HCT116 (cell line): ENCODE data around the gene CFI. TPM values are rescaled to one million over a fixed set of nuclear protein-coding genes. Genes with fewer than 3 reads are reported as not detected.

ENCODE experiments used
- ATAC-seq: fragments of 200-7000 bp; cut with Tn5 transposase; 2 replicates; pipeline ENCODE4 v1.9.1; 2020; ENCODE audit warnings: mild to moderate bottlenecking, moderate library complexity
- BruUV-seq: library from RNA; stranded (reverse); fragments of 400-500 nt; replicated peaks from 2 replicates; lab custom pipeline; 2021; lab: Mats Ljungman, UMichigan
- CTCF ChIA-PET: fragments of 300-600 bp; sonication (Branson Sonifier 250); formaldehyde crosslinking; loops from one replicate; lab custom pipeline; 2021; ENCODE audit warnings: antibody characterized with exemption; lab: Charles Lee
- POLR2A ChIA-PET: fragments of 300-600, 350-600 bp; sonication (Branson Sonifier 250); formaldehyde crosslinking; loops from one replicate; lab custom pipeline; 2021; ENCODE audit warnings: antibody characterized with exemption; lab: Charles Lee
- RAD21 ChIA-PET, 2 experiments: fragments of 300-600 bp; sonication (Branson Sonifier 250); formaldehyde crosslinking; loops; one replicate each; lab custom pipeline; 2023; ENCODE audit warnings: low total read pairs in 2 of 2; ENCODE audit not compliant: uncharacterized antibody in 2 of 2, unreplicated experiment in 2 of 2, low non-redundant PET in 1 of 2; lab: Charles Lee
- DNase-seq: peaks from one replicate; pipeline ENCODE4 v3.0.0-alpha.2; 2010; ENCODE audit warnings: low read depth, low spot score
- H2AFZ ChIP-seq: fragments of 200-600 bp; shearing (Covaris generic), sonication (generic); 2 replicates; pipeline ENCODE4 v1.6.1; 2017; ENCODE audit warnings: low read depth, mixed run types, mixed read lengths, antibody characterized with exemption, low read length; ENCODE audit not compliant: poor library complexity, severe bottlenecking
- H3K27ac ChIP-seq: 2 replicates; pipeline ENCODE4 v1.5.1; 2012; ENCODE audit warnings: low read depth, low read length
- H3K27me3 ChIP-seq: fragments of 200-600 bp; sonication (generic); 2 replicates; pipeline ENCODE4 v1.6.1; 2016; ENCODE audit warnings: mixed run types, low read length, mixed read lengths; ENCODE audit not compliant: insufficient read depth
- H3K36me3 ChIP-seq, 2 experiments: fragments of 200-500 bp in 1 of 2; fragments of 200-600 bp in 1 of 2; sonication (Bioruptor generic) in 1 of 2; sonication (generic) in 1 of 2; 2 replicates each; pipeline versions ENCODE4 v1.5.1 to v1.6.1; 2014 to 2016; ENCODE audit warnings: low read length in 2 of 2, inconsistent platforms in 1 of 2, mixed read lengths in 1 of 2, mixed run types in 1 of 2; ENCODE audit not compliant: insufficient read depth in 2 of 2, control insufficient read depth in 1 of 2
- H3K4me1 ChIP-seq, 2 experiments: fragments of 200-600 bp in 1 of 2; sonication (generic) in 1 of 2; 2 replicates each; pipeline versions ENCODE4 v1.5.1 to v1.6.1; 2012 to 2017; ENCODE audit warnings: low read length in 2 of 2, inconsistent platforms in 1 of 2, mild to moderate bottlenecking in 1 of 2, mixed read lengths in 1 of 2, mixed run types in 1 of 2, moderate library complexity in 1 of 2; ENCODE audit not compliant: insufficient read depth in 2 of 2, control insufficient read depth in 1 of 2
- H3K4me2 ChIP-seq: fragments of 200-600 bp; sonication (generic); 2 replicates; pipeline ENCODE4 v1.6.1; 2017; ENCODE audit warnings: mixed run types, low read length, mixed read lengths
- H3K4me3 ChIP-seq, 2 experiments: fragments of 200-600 bp in 1 of 2; sonication (generic) in 1 of 2; replicated peaks in 1 of 2; 2 replicates each; pipeline ENCODE4 v1.5.1; 2011 to 2016; ENCODE audit warnings: low read length in 2 of 2, control low read depth in 1 of 2, low read depth in 1 of 2, mild to moderate bottlenecking in 1 of 2, mixed read lengths in 1 of 2, mixed run types in 1 of 2
- H3K79me2 ChIP-seq: fragments of 200-600 bp; sonication (generic); 2 replicates; pipeline ENCODE4 v1.6.1; 2017; ENCODE audit warnings: mild to moderate bottlenecking, mixed run types, low read length, moderate library complexity, mixed read lengths; ENCODE audit not compliant: insufficient read depth
- H3K9ac ChIP-seq: fragments of 200-600 bp; sonication (generic); 2 replicates; pipeline ENCODE4 v1.6.1; 2016; ENCODE audit warnings: low read length, mixed read lengths
- H3K9me2 ChIP-seq: fragments of 200-600 bp; sonication (generic), shearing (Covaris generic); 2 replicates; pipeline ENCODE4 v1.6.1; 2017; ENCODE audit warnings: mixed run types, mild to moderate bottlenecking, moderate library complexity; ENCODE audit not compliant: insufficient read depth
- H3K9me3 ChIP-seq, 2 experiments: fragments of 200-500 bp in 1 of 2; fragments of 200-600 bp in 1 of 2; sonication (Bioruptor generic) in 1 of 2; sonication (generic) in 1 of 2; 2 replicates each; pipeline ENCODE4 v1.6.1; 2014 to 2017; ENCODE audit warnings: low read length in 2 of 2, mixed read lengths in 2 of 2, inconsistent platforms in 1 of 2, low read depth in 1 of 2, mild to moderate bottlenecking in 1 of 2, mixed run types in 1 of 2, moderate library complexity in 1 of 2; ENCODE audit not compliant: control insufficient read depth in 1 of 2, insufficient read depth in 1 of 2
- H4K20me1 ChIP-seq: fragments of 200-600 bp; sonication (generic), shearing (Covaris generic); 2 replicates; pipeline ENCODE4 v1.6.1; 2017; ENCODE audit warnings: mixed run types, mild to moderate bottlenecking, moderate library complexity; ENCODE audit not compliant: insufficient read depth
- CEBPB ChIP-seq: IDR thresholded peaks from 2 replicates; pipeline ENCODE4 v1.6.1; 2012; ENCODE audit warnings: low read depth
- EGR1 ChIP-seq: IDR thresholded peaks from 2 replicates; pipeline ENCODE4 v1.6.1; 2012; ENCODE audit warnings: low read depth
- ELF1 ChIP-seq: IDR thresholded peaks from 2 replicates; pipeline ENCODE4 v1.6.1; 2012; ENCODE audit warnings: low read depth, borderline replicate concordance
- EZH2 ChIP-seq: fragments of 200-600 bp; sonication (generic); IDR thresholded peaks from 2 replicates; pipeline ENCODE4 v1.6.1; 2017; ENCODE audit warnings: antibody characterized with exemption, mixed run types
- FOSL1 ChIP-seq: IDR thresholded peaks from 2 replicates; pipeline ENCODE4 v1.6.1; 2012; ENCODE audit warnings: low read depth
- SP1 ChIP-seq: IDR thresholded peaks from 2 replicates; pipeline ENCODE4 v1.6.1; 2012; ENCODE audit warnings: low read depth
- SRF ChIP-seq: IDR thresholded peaks from 2 replicates; pipeline ENCODE4 v1.6.1; 2012; ENCODE audit warnings: low read depth
- TCF7L2 ChIP-seq: IDR thresholded peaks from 2 replicates; pipeline ENCODE4 v1.7.0; 2011; ENCODE audit warnings: borderline replicate concordance, inconsistent platforms; ENCODE audit not compliant: insufficient read depth, insufficient read length; ENCODE audit errors: extremely low read depth
- intact Hi-C: fragments of 100-400 bp; cut with micrococcal nuclease; formaldehyde crosslinking; loops from 2 replicates; pipeline ENCODE4 v1.10.0; 2022
- total RNA-seq: library from RNA; stranded (reverse); gene quantifications from one replicate; pipeline ENCODE4 v1.2.1, GENCODE V29; 2021; ENCODE audit not compliant: unreplicated experiment
- TF ChIP-seq, protein P1 (sequence below): IDR thresholded peaks from 2 replicates; pipeline ENCODE4 v1.6.1; 2012; ENCODE audit warnings: low read depth
- TF ChIP-seq, protein P2 (sequence below): IDR thresholded peaks from 2 replicates; pipeline ENCODE4 v1.6.1; 2012

CFI gene
- total RNA-seq, 1 experiment from 2014 or later = 0.84 TPM

DNA sequence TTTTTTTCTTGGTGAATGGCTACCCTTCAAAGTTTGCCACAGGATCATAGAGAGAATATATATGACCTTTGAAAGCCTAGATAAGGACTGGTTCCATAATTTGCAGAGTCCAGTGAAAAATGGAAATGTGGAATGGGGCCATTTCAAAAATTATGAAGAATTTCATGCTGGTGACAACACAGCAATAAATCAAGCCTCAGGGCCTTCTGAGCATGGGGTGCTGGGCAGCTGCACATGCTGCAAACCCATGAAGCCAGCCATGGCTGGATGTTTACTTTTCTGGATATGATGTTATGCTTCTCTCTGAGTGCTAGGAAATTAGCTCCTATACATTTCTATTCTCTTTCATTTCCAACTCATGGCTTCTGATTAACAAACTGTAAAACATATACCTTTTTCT lies 56.0 kb downstream of the CFI start:
- TF ChIP-seq EGR1 (no peak), SP1 (no peak), CEBPB (no peak), TCF7L2 (no peak), FOSL1 (no peak), SRF (no peak), EZH2 (no peak), ELF1 (no peak)
- TF ChIP-seq, protein P1, sequence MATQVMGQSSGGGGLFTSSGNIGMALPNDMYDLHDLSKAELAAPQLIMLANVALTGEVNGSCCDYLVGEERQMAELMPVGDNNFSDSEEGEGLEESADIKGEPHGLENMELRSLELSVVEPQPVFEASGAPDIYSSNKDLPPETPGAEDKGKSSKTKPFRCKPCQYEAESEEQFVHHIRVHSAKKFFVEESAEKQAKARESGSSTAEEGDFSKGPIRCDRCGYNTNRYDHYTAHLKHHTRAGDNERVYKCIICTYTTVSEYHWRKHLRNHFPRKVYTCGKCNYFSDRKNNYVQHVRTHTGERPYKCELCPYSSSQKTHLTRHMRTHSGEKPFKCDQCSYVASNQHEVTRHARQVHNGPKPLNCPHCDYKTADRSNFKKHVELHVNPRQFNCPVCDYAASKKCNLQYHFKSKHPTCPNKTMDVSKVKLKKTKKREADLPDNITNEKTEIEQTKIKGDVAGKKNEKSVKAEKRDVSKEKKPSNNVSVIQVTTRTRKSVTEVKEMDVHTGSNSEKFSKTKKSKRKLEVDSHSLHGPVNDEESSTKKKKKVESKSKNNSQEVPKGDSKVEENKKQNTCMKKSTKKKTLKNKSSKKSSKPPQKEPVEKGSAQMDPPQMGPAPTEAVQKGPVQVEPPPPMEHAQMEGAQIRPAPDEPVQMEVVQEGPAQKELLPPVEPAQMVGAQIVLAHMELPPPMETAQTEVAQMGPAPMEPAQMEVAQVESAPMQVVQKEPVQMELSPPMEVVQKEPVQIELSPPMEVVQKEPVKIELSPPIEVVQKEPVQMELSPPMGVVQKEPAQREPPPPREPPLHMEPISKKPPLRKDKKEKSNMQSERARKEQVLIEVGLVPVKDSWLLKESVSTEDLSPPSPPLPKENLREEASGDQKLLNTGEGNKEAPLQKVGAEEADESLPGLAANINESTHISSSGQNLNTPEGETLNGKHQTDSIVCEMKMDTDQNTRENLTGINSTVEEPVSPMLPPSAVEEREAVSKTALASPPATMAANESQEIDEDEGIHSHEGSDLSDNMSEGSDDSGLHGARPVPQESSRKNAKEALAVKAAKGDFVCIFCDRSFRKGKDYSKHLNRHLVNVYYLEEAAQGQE = no peak
- TF ChIP-seq, protein P2, sequence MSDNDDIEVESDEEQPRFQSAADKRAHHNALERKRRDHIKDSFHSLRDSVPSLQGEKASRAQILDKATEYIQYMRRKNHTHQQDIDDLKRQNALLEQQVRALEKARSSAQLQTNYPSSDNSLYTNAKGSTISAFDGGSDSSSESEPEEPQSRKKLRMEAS = no peak
- TF ChIP-seq, all 23 proteins: peak for 0
- H3K9ac ChIP-seq = no peak overlapping the region
- H3K79me2 ChIP-seq = no peaks in the 10 kb centered on the region
- intact Hi-C loops = no loop called here
- H3K27me3 ChIP-seq = no peaks in the 10 kb centered on the region
- no peaks in the 10 kb centered on the region for H3K9me2 ChIP-seq
- no peaks in the 10 kb centered on the region for H4K20me1 ChIP-seq
- BruUV-seq = no TSS peak
- H3K9me3 ChIP-seq = no peaks in the 10 kb centered on the region
- no peak overlapping the region for H3K4me2 ChIP-seq
- ChIA-PET RAD21 (no interaction called here), CTCF (no interaction called here), POLR2A (no interaction called here)
- H3K4me3 ChIP-seq = no peak overlapping the region
- H2AFZ ChIP-seq = no peak overlapping the region
- no peaks in the 10 kb centered on the region for H3K36me3 ChIP-seq
- H3K4me1 ChIP-seq = no peaks in the 10 kb centered on the region
- DNase-seq (no peak), ATAC-seq (no peak)
- H3K27ac ChIP-seq = no peak overlapping the region
